Head of caudate nucleus (tissue), 42 donors: ENCODE data around the gene ELL.

Source experiments
- DNase-seq, 42 donors: peaks; one replicate each; pipeline versions ENCODE4 v3.0.0 to v3.0.0-alpha.2; 2020 to 2021; ENCODE audit warnings: mixed read lengths in 7 of 42
- intact Hi-C: fragments of 100-400 bp; cut with DNase I; formaldehyde crosslinking; loops from one replicate; pipeline ENCODE4 v1.15.0; 2022

ELL gene

GRCh38 chr19:18477042-18477779 is 44.7 kb downstream of the ELL start:
- no peak for DNase-seq
- intact Hi-C loops: loop anchor here (10.0 kb wide), 1 partner anchor 108 kb away; the partner anchor contains the start of gene REX1BD

- DNase-seq: no peak
- intact Hi-C loops: loop anchor here (10.0 kb wide), 1 partner anchor 108 kb away; the partner anchor contains the start of gene REX1BD
Observed at GRCh38 chr19:18476507-18477041, 45.3 kb downstream of the ELL start.

GRCh38 chr19:18475762-18476331 is 46.0 kb downstream of the ELL start:
- DNase-seq: no peak
- intact Hi-C loops: loop anchor here (10.0 kb wide), 1 partner anchor 109 kb away; the partner anchor contains the start of gene REX1BD

GRCh38 chr19:18475004-18475453 is 46.8 kb downstream of the ELL start:
- DNase-seq: no peak
- intact Hi-C loops: loop anchor here (10.0 kb wide), 1 partner anchor 110 kb away; the partner anchor contains the start of gene REX1BD

GRCh38 chr19:18474366-18474887 is 47.4 kb downstream of the ELL start:
- intact Hi-C loops: loop anchor here (10.0 kb wide), 1 partner anchor 110 kb away; the partner anchor contains the start of gene REX1BD
- no peak for DNase-seq

- no peak for DNase-seq
- intact Hi-C loops: loop anchor here (10.0 kb wide), 1 partner anchor 111 kb away; the partner anchor contains the start of gene REX1BD
Observed at GRCh38 chr19:18473706-18474087, 48.2 kb downstream of the ELL start.

- intact Hi-C loops: loop anchor here (10.0 kb wide), 1 partner anchor 112 kb away; the partner anchor contains the start of gene REX1BD
- DNase-seq: no peak
Observed at GRCh38 chr19:18473003-18473705, 48.7 kb downstream of the ELL start.

- intact Hi-C loops: loop anchor here (10.0 kb wide), 1 partner anchor 114 kb away; the partner anchor contains the start of gene REX1BD
- no peak for DNase-seq
Observed at GRCh38 chr19:18470787-18471186, 51.1 kb downstream of the ELL start.

GRCh38 chr19:18469069-18469846 is 52.6 kb downstream of the ELL start:
- intact Hi-C loops: loop anchor here (10.0 kb wide), 2 partner anchors 56 to 376 kb away; partner anchors contain the start of gene ELL
- DNase-seq: peak in 39 of 42 donors; percentile 30 to 83 (median 63)

- DNase-seq: no peak
- intact Hi-C loops: loop anchor here (10.0 kb wide), 2 partner anchors 56 to 376 kb away; partner anchors contain the start of gene ELL
Observed at GRCh38 chr19:18468517-18468916, 53.4 kb downstream of the ELL start.

- intact Hi-C loops: loop anchor here (10.0 kb wide), 2 partner anchors 57 to 377 kb away; partner anchors contain the start of gene ELL
- no peak for DNase-seq
Observed at GRCh38 chr19:18467978-18468377, 53.9 kb downstream of the ELL start.

GRCh38 chr19:18466354-18466753 is 55.5 kb downstream of the ELL start:
- DNase-seq: no peak
- intact Hi-C loops: loop anchor here (10.0 kb wide), 2 partner anchors 58 to 378 kb away; partner anchors contain the start of gene ELL

- intact Hi-C loops: loop anchor here (10.0 kb wide), 2 partner anchors 59 to 379 kb away; partner anchors contain the start of gene ELL
- no peak for DNase-seq
Observed at GRCh38 chr19:18465964-18466339, 55.9 kb downstream of the ELL start.

GRCh38 chr19:18465214-18465963 is 56.5 kb downstream of the ELL start:
- intact Hi-C loops: loop anchor here (10.0 kb wide), 2 partner anchors 59 to 379 kb away; partner anchors contain the start of gene ELL
- no peak for DNase-seq

GRCh38 chr19:18464646-18465045 is 57.2 kb downstream of the ELL start:
- peak; percentile 53 to 94 (median 84) for DNase-seq
- intact Hi-C loops: loop anchor here (10.0 kb wide), 2 partner anchors 60 to 380 kb away; partner anchors contain the start of gene ELL

- intact Hi-C loops: loop anchor here (10.0 kb wide), 2 partner anchors 63 to 383 kb away; partner anchors contain the start of gene ELL
- DNase-seq: no peak
Observed at GRCh38 chr19:18461471-18461870, 60.4 kb downstream of the ELL start.

GRCh38 chr19:18460900-18461299 is 61.0 kb downstream of the ELL start:
- no peak for DNase-seq
- intact Hi-C loops: loop anchor here (10.0 kb wide), 2 partner anchors 64 to 384 kb away; partner anchors contain the start of gene ELL
